Choroid plexus epithelial cell (primary cell): ENCODE results near the gene DCX.
"Not testable (repeated sequence)": the region's sequence is repeated elsewhere in the genome, so short reads cannot be mapped to it uniquely, and the experiment has no call there.

Source experiments
- DNase-seq: peaks from one replicate; pipeline ENCODE4 v3.0.0-alpha.2; 2010; ENCODE audit warnings: low read depth
- H3K4me3 ChIP-seq: 2 replicates; pipeline ENCODE4 v1.5.1; 2011; ENCODE audit warnings: low read depth, mild to moderate bottlenecking, control low read depth, low read length, moderate library complexity
- TF ChIP-seq, protein P1 (sequence below): conservative IDR thresholded peaks from 2 replicates; pipeline ENCODE4 v1.5.1; 2011; ENCODE audit warnings: low read depth, mild to moderate bottlenecking, control low read depth, inconsistent platforms, low read length, moderate library complexity

Gene DCX

DNA sequence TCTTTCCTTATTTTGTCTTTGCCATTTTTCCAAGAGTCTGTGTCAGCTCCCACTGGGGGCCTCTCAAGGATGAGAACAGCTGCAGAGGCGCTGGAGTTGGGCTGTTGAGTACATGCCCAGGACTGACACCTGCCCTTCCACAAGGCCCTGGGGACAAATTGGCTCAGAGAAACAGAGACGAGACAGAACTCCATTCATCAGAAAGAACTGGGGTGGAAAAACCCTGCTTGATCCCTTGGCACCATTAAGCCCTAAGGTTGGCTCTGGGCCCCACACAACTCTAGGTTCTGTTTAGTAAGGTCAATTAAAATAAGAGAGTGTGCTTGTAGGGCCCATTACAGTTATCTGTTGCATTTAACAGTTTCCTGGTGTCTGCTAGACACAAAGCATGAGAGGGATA is 63.6 kb downstream of the DCX start:
- TF ChIP-seq, protein P1, sequence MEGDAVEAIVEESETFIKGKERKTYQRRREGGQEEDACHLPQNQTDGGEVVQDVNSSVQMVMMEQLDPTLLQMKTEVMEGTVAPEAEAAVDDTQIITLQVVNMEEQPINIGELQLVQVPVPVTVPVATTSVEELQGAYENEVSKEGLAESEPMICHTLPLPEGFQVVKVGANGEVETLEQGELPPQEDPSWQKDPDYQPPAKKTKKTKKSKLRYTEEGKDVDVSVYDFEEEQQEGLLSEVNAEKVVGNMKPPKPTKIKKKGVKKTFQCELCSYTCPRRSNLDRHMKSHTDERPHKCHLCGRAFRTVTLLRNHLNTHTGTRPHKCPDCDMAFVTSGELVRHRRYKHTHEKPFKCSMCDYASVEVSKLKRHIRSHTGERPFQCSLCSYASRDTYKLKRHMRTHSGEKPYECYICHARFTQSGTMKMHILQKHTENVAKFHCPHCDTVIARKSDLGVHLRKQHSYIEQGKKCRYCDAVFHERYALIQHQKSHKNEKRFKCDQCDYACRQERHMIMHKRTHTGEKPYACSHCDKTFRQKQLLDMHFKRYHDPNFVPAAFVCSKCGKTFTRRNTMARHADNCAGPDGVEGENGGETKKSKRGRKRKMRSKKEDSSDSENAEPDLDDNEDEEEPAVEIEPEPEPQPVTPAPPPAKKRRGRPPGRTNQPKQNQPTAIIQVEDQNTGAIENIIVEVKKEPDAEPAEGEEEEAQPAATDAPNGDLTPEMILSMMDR, result no peak
- no peak overlapping the region for H3K4me3 ChIP-seq
- no peak for DNase-seq

GRCh38 chrX:111346150-111346549 is 65.8 kb downstream of the DCX start:
- H3K4me3 ChIP-seq, DNase-seq: not testable (repeated sequence)

DNA sequence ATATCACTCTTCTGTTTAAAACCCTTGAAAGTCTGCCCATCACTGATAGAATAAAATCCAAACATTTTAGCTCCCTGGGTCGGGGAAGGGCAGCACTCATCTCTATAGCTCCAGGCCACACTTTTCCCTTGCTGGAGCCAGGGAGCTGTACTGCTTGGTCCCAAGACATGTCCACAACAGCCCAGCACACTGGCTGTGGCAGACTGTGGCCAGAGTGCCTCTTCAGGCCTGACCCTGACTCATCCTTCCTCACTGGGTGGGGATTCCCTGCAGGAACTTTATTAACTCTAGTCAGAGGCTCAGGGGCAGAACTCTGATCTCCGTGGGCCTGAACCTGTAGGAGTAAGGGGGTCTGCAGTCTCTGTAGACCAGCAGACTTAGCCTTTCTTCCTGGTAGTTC is 71.9 kb downstream of the DCX start:
- DNase-seq, result no peak
- H3K4me3 ChIP-seq, result no peak overlapping the region
- TF ChIP-seq, protein P1, result no peak

GRCh38 chrX:111339212-111339611 is 72.8 kb downstream of the DCX start:
- TF ChIP-seq, protein P1, result no peak
- no peak for DNase-seq
- no peak overlapping the region for H3K4me3 ChIP-seq

- TF ChIP-seq, protein P1, result no peak
- no peak overlapping the region for H3K4me3 ChIP-seq
Measured at GRCh38 chrX:111338095-111338698, 73.8 kb downstream of the DCX start.

GRCh38 chrX:111337067-111337637 is 74.8 kb downstream of the DCX start:
- TF ChIP-seq, protein P1, result no peak
- no peak overlapping the region for H3K4me3 ChIP-seq
- DNase-seq, result no peak

More at GRCh38 chrX:111338095-111338698, 73.8 kb downstream of the DCX start:
- no peak for DNase-seq

DNA sequence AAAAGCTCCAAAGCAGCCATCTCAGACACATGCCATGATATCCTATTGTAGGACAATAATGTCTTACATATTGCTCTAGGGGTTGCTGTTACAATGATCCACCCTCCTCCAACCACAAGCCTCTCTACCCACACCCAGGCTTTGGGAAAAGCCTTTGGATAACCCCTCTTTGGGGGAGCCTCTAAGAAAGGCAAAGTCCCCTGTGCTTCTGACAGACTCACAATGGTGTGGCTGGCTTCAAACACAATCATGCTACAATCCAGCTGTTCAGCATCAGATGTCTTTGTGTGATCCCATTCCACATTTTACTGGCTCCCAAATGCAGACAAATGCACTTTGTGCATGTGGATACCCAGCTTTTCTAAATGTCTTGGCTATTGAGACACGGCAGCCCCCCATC is 75.9 kb downstream of the DCX start:
- H3K4me3 ChIP-seq, result no peak overlapping the region
- no peak for DNase-seq
- TF ChIP-seq, protein P1, result no peak
